GM12891 (cell line): ENCODE measurements around the gene FIGNL2.

Experiments used
- POLR2A ChIP-seq: IDR thresholded peaks from 2 replicates; pipeline ENCODE4 v1.6.1; 2011; ENCODE audit warnings: low read depth, low read length, control low read depth
- POLR2AphosphoS5 ChIP-seq: IDR thresholded peaks from 2 replicates; pipeline ENCODE4 v1.6.1; 2011; ENCODE audit warnings: low read depth, low read length, control low read depth

- TF ChIP-seq POLR2AphosphoS5 (no peak), POLR2A (no peak)
These were observed 17.8 kb upstream of the FIGNL2 start for GRCh38 chr12:51866324-51866723.
